Bronchial epithelial cell (primary cell): Measurements from ENCODE around the gene PSD2. TPM values are rescaled to one million over a fixed set of nuclear protein-coding genes. Genes with fewer than 3 reads are reported as not detected.

Source experiments
- DNase-seq: peaks from one replicate; pipeline ENCODE4 v3.0.0-alpha.2; 2010; ENCODE audit warnings: low read depth
- FAIRE-seq: peaks from 2 replicates; lab custom pipeline; 2011; peaks lifted over from hg19 to GRCh38; lab: Jason Lieb, UNC
- H3K27me3 ChIP-seq: 2 replicates; pipeline ENCODE4 v1.5.1; 2011; ENCODE audit warnings: low read length; ENCODE audit not compliant: control insufficient read depth, insufficient read depth
- H3K36me3 ChIP-seq: 2 replicates; pipeline ENCODE4 v1.5.1; 2011; ENCODE audit warnings: low read length; ENCODE audit not compliant: control insufficient read depth, insufficient read depth
- H3K4me3 ChIP-seq: 2 replicates; pipeline ENCODE4 v1.5.1; 2011; ENCODE audit warnings: mild to moderate bottlenecking, low read depth, low read length, control low read depth
- CTCF ChIP-seq: IDR thresholded peaks from 2 replicates; pipeline ENCODE4 v1.5.1; 2011; ENCODE audit warnings: mild to moderate bottlenecking, moderate library complexity, low read length, control low read depth, inconsistent platforms; ENCODE audit not compliant: insufficient read depth, severe bottlenecking
- total RNA-seq: library from RNA; depleted of rRNA; stranded (reverse); fragments of >200 nt; gene quantifications from 2 replicates; pipeline ENCODE4 v1.2.1, GENCODE V29; 2014

PSD2 gene
- total RNA-seq, 1 donor from 2014 or later, result under 0.01 TPM

DNA sequence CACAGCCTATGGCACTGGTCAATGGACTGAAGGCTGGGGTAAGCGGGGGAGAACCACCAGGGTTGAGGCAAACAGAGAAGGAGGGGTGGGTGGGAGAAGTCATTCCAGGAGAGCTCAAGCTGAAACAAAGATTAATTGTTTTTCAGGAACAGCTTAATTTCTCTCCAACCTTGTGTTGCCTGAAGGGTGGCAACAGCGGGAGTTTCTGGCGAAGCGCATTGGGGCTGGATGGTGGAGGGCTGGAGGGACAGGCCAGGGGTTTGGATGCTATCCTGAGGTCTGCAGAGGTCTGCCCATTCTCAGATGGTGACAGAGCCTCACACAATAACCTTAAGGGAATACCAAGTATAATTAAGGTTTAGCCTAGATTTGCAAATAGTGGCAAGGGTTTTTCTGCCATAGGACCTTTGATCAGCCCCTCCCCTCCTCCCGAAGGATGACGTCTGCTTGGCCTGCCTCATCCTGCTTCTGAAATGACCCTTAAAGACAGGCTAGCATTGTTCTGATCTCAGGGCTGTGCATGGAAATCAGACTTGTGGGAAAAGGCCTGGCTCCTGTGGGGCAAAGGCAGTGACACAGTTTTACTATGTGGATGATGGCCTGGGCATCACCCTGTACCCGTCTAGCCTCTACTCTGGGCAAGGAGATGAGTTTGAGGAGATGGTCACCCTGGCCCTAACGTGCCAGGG lies 32.7 kb downstream of the PSD2 start:
- DNase-seq (no peak), FAIRE-seq (no peak)
- TF ChIP-seq CTCF, result no peak
- peaks cover 3% of the 10 kb centered on the region for H3K27me3 ChIP-seq
- H3K4me3 ChIP-seq, result no peak overlapping the region
- H3K36me3 ChIP-seq, result no peaks in the 10 kb centered on the region

DNA sequence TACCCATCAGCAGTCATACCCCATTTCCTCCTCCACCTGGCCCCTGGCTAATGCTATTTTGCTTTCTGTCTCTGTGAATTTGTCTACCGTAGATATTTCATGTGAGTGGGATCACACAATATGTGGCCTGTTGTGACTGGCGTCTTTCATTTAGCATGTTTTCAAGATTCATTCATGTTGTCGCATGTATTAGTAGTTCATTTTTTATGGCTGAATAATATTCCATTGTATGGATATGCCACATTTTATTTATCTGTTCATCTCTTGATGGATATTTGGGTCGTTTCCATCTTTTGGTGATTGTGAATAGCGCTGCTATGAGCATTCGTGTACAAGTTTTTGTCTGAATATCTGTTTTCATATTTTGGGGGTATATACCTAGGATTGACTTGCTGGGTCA lies 33.9 kb downstream of the PSD2 start:
- FAIRE-seq (no peak), DNase-seq (no peak)
- H3K4me3 ChIP-seq, result no peak overlapping the region
- H3K36me3 ChIP-seq, result no peaks in the 10 kb centered on the region
- no peak for TF ChIP-seq CTCF
- peaks cover 3% of the 10 kb centered on the region for H3K27me3 ChIP-seq

- TF ChIP-seq CTCF, result no peak
- FAIRE-seq (no peak), DNase-seq (no peak)
- Histone ChIP-seq H3K4me3 (no peak overlapping the region), H3K36me3 (no peaks in the 10 kb centered on the region), H3K27me3 (peaks cover 3% of the 10 kb centered on the region)
These were observed 36.0 kb downstream of the PSD2 start for GRCh38 chr5:139831624-139832023.

DNA sequence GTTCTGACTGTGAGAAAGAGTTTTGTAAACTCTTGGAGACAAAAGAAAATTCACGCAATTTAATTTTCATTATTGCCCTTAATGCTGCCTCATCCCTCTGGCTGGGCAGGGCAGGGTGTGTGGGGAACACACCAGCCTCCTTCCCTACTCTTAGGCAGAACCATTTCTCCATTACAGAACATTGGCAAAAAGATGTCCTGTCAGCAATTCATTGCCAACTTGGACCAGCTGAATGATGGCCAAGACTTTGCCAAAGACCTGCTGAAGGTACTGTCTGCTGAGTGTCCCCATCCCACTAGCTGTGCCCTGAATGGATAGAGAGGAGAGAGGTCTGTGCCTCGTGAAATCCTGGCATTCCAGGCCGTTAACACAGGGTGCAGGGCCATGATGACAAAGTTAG lies 37.9 kb downstream of the PSD2 start:
- FAIRE-seq, result peak; percentile 52
- Histone ChIP-seq H3K27me3 (peaks cover 3% of the 10 kb centered on the region), H3K4me3 (no peak overlapping the region), H3K36me3 (no peaks in the 10 kb centered on the region)
- DNase-seq, result no peak
- TF ChIP-seq CTCF, result no peak

GRCh38 chr5:139835656-139836055 lies 40.0 kb downstream of the PSD2 start:
- no peak for TF ChIP-seq CTCF
- H3K36me3 ChIP-seq, result no peaks in the 10 kb centered on the region
- no peak overlapping the region for H3K4me3 ChIP-seq
- peaks cover 3% of the 10 kb centered on the region for H3K27me3 ChIP-seq
- FAIRE-seq (peak; percentile 77), DNase-seq (no peak)
